IPS-18c (cell line): ENCODE data around the gene PAK3.

ENCODE experiments used
- H3K4me3 ChIP-seq: 2 replicates; pipeline ENCODE4 v1.7.0; 2013; ENCODE audit warnings: low read depth, mild to moderate bottlenecking, low read length, moderate library complexity; ENCODE audit not compliant: insufficient read depth
- H3K9me3 ChIP-seq: one replicate; pipeline ENCODE4 v1.6.1; 2013; ENCODE audit warnings: mild to moderate bottlenecking, low read length, moderate library complexity; ENCODE audit not compliant: control insufficient read depth, insufficient read depth

Gene PAK3

GRCh38 chrX:111095974-111096895 lies at the start of gene PAK3:
PAK3 (plus strand) TSS chrX:111096191; CDS start chrX:111123104, 26,913 bp downstream.
- Histone ChIP-seq H3K9me3 (no peaks in the 10 kb centered on the region), H3K4me3 (peak within 1 kb of the TSS; percentile 83)

DNA sequence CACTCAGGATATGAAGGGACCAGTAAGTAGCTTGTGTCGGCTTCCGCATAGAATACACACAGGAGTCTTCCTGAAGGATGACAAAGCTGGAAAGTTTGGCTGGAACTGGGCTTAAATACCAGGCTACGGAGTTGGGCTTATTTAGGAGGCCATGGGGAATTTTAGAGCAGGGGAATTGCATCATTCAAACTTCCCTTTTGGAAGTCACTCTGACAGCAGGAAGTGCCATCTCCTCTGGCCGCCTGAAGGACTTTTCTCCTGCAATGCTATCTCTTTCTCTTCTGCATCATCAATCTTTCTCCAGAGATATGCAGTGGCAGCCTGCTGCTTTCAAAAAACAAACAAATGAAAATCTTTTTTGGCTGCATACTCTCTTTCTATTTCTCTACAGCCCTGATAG lies 48.4 kb upstream of the PAK3 start:
- Histone ChIP-seq H3K9me3 (no peaks in the 10 kb centered on the region), H3K4me3 (no peak overlapping the region)

DNA sequence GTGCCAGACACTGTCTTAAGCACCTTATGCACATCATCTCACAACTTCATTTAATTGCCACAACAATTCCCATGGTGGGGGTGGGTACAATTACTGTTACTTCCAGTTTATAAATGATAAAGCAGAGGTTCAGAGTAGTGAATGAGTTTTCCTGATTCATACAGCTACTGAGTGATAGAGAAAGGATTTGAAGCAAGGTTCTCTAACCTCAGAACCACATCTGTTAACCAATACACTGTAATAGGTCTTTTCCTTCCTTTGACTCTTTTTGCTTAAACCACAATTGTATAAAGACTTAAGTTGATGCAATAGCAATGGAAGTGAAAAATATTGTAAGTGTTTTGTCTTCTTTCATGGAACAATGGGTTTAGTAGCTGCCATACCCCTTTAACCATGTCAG lies 43.5 kb upstream of the PAK3 start:
- H3K4me3 ChIP-seq = no peak overlapping the region
- H3K9me3 ChIP-seq = no peaks in the 10 kb centered on the region

- Histone ChIP-seq H3K9me3 (no peaks in the 10 kb centered on the region), H3K4me3 (no peak overlapping the region)
Observed at GRCh38 chrX:111071542-111072277, 24.3 kb upstream of the PAK3 start.

DNA sequence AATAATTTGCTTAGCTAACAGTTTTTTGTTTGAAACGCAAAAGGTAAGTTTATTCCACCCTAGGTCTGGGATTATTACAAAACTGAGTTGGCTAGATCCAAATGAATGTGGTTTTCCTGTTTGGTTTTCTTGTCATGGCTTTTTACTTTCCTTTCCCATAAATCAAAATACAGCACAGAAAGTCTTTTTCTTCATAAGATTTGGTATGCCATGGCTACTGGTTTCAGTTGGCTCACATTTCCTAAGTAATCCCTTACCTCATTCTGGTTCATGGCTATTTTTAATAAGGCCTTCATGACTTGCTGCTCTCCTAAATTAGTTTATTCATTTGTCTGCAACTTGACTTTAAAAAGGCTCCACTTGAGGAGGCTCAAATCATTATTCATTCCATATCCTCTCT lies 12.9 kb upstream of the PAK3 start:
- no peaks in the 10 kb centered on the region for H3K9me3 ChIP-seq
- H3K4me3 ChIP-seq = no peak overlapping the region

DNA sequence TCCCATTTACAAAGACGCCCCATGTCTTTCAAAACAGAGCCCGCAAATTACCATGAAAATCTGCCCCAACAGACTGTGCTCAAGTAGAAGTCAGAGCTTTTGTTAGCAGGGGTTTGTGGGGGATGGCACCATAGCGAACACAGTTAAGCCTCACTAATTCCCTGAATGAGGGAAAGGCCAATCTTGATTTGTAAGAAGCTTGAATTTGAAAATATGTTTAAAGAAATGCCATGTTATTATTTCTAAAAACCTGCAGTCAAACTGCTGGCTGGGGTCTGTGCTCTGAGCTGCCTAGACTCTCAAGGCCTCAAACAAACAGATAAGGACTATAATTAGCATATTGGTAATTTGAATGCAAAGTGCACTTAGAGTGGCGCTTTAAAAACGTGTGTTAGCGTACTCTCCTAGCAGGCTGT lies 9.4 kb upstream of the PAK3 start:
- Histone ChIP-seq H3K9me3 (no peaks in the 10 kb centered on the region), H3K4me3 (peak overlapping the region; percentile 22)

DNA sequence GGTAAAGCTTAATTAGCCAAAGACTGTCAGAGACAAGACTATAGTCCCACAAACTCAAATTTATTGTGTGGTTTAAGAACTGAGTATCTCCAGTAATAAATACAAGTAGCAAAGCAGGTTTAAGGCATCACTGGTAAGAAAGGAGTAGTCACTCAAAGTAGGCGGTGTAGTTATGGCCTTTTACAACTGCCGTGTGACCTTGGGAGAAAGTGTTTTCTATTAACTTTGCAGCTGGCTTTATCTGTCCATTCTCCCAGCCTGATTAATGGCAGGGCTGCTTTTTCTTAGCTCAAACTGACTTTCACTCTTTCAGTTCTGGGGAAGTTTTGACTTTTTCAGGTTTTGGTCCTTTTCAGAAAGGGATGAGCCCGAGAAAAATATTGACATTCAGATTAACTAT lies 7.4 kb upstream of the PAK3 start:
- H3K4me3 ChIP-seq = no peak overlapping the region
- H3K9me3 ChIP-seq = no peaks in the 10 kb centered on the region

DNA sequence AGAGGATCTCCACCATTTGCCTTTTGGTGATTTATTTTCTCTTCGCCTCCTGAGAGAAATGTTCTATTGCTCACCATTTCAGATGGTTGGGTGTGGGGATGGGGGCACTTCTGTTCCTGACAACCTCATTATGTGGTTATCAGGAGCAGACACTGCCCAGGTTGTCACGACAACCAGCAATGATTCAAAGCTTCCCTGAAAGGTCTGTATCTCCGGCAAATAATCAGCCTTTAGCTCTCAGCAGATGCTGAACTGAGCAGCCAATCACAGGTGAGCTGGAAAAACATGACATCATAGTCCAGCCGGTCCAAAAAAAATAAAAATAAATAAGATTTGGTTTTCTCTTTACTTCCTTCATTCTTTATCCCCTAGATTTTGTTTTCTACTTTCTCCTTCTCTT lies 5.5 kb upstream of the PAK3 start:
- Histone ChIP-seq H3K9me3 (no peaks in the 10 kb centered on the region), H3K4me3 (no peak overlapping the region)

- peak overlapping the region; percentile 34; the same call in 1 of the 2 replicates for H3K4me3 ChIP-seq
- H3K9me3 ChIP-seq = no peaks in the 10 kb centered on the region
Observed at GRCh38 chrX:111098874-111099273, 2.9 kb downstream of the PAK3 start.

DNA sequence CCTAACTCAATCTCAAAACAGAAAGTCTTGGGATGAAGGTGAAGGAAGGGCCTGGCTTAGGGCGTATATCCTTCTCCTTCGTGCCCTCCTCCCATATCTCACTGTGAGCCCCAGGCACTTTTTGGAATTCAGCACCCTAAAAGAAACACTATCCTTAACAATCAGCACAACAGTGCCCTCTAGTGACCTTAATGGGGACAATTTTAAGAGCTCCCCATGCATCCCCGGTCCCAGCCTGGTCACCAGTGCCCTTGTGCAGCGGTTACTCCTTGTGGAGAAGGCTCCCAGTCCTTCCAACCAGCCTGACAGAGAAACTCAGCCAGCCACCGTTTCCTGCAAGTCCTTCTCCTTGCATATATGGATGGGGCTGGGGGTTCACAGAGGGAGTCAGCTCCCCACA lies 4.2 kb downstream of the PAK3 start:
- no peaks in the 10 kb centered on the region for H3K9me3 ChIP-seq
- H3K4me3 ChIP-seq = no peak overlapping the region

GRCh38 chrX:111101580-111101979 lies 5.6 kb downstream of the PAK3 start:
- Histone ChIP-seq H3K4me3 (no peak overlapping the region), H3K9me3 (no peaks in the 10 kb centered on the region)

DNA sequence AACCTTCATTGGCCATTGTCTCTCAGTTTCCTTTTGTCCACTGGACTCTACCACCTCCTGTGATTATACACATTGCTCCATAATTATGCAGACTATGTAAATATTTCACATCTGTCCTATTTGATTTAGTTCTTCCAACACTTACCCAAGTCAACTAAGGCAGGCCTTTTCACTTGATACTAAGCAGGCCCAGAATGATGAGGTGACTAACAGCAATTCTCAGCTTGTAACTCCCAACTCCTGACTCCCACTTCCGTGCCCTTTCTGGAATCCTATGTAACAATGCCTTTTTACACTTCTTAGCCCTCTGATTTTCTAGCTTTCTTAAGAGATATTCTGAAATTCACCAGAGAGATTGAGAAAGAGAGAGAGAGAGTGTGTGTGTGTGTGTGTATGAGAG lies 6.6 kb downstream of the PAK3 start:
- no peaks in the 10 kb centered on the region for H3K9me3 ChIP-seq
- H3K4me3 ChIP-seq = no peak overlapping the region

DNA sequence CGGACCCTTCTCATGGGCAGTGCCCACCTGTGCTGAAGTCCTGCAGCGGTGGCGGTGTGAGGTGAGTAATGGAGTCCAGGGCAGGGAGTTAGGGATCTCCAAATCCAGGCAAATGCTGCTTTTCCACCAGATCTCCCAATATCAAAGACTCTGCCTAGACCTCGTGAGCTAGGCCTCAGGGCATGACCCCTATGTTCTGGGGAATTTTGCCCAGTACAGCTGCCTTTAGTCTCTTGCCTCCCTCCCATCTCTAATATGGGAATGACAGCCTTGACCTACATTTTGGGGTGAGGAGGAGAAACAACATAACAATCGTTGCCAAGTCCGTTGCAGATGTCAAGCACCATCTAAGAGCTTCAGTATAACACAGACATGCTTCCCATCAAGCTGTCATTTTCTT lies 7.3 kb downstream of the PAK3 start:
- Histone ChIP-seq H3K9me3 (no peaks in the 10 kb centered on the region), H3K4me3 (no peak overlapping the region)

GRCh38 chrX:111110098-111110775 lies 14.2 kb downstream of the PAK3 start:
- Histone ChIP-seq H3K4me3 (no peak overlapping the region), H3K9me3 (no peaks in the 10 kb centered on the region)

DNA sequence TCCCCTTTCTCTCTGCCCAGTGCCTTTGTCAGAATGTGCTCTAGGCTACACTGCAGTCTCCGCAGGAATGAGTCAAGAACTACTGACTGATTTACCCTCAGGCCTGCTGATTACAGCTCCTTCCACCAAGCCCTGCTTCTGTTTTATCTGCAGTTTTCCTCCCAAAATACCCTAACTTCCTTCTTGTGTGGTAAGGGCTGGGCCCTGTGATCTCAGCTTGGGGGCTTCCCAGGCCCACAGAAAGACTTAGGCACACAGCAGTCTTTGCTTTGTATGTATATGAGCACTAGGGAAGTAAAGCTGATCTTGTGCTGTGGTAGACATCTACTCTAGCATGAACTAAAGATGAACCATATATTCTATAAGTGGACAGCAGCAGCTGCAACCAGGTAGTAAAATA lies 18.8 kb downstream of the PAK3 start:
- no peaks in the 10 kb centered on the region for H3K9me3 ChIP-seq
- no peak overlapping the region for H3K4me3 ChIP-seq

DNA sequence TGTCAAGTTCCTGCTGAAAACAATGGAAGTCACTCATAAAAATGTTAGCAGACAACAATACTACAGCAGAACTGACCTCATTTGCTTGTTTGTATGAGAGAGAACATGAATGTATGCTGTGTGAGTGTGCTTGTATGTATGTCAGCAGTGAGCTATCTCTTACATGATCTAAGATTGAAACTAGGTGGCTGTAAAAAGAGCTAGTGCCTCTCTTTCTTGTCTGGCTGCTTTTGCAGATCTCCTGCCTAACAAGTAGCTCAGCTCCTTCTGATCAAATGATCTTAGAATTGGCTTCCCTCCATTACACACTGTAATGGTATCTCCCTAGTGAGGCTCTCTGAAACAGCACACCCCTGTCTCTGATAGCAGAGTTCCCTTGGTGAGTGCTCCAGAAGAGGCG lies 20.7 kb downstream of the PAK3 start:
- no peak overlapping the region for H3K4me3 ChIP-seq
- H3K9me3 ChIP-seq = no peaks in the 10 kb centered on the region

DNA sequence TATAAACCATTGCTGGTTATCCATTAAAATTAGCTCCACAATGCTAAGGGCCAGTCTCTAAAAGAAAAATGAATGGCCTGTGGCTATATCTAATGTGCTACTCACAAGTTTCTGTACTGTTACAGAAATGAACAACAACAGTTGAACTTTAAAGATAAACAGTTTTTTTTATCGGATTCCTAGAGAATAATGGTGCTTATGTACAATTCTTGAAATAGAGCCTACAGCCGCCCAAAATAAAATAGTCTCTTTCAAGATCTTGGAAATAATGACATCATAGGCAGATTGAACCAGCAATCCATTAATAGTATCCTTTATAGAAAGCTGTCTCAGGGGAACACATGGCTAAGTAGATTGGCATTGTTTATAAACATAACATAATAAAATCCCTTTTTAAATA lies 23.4 kb downstream of the PAK3 start:
- Histone ChIP-seq H3K4me3 (no peak overlapping the region), H3K9me3 (no peaks in the 10 kb centered on the region)

DNA sequence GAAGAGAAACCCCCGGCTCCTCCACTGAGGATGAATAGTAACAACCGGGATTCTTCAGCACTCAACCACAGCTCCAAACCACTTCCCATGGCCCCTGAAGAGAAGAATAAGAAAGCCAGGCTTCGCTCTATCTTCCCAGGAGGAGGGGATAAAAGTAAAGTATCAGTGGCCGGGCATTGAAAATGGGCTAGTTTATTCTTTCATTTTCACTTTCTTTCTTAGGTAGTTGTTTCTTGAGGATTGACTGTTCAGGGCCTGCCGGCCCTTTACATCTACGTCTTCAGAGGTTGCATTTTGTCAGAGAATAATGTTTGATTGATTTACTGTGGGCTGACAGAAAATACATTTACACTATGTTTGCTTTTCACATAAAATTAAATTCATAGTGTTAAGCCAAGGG lies 27.1 kb downstream of the PAK3 start:
- no peaks in the 10 kb centered on the region for H3K9me3 ChIP-seq
- no peak overlapping the region for H3K4me3 ChIP-seq
